DOHH2 (cell line): ENCODE measurements around the gene HCK.
A peak's percentile ranks its signal among the peaks of the same experiment; 100 is the strongest.

Experiments used
- H3F3A ChIP-seq: fragments of 200-600 bp; sonication (generic), shearing (Covaris generic); 2 replicates; pipeline ENCODE4 v1.6.0; 2016; ENCODE audit warnings: antibody characterized with exemption, mild to moderate bottlenecking; ENCODE audit not compliant: control insufficient read depth, insufficient read depth
- H3K27ac ChIP-seq: fragments of 200-600 bp; sonication (generic); 2 replicates; pipeline ENCODE4 v1.5.1; 2014; ENCODE audit warnings: low read depth, mild to moderate bottlenecking, low read length, moderate library complexity
- H3K27me3 ChIP-seq: fragments of 200-600 bp; sonication (generic); 2 replicates; pipeline ENCODE4 v1.6.1; 2014; ENCODE audit warnings: mild to moderate bottlenecking, low read length, mixed read lengths; ENCODE audit not compliant: control insufficient read depth
- H3K36me3 ChIP-seq: fragments of 200-600 bp; sonication (generic); 2 replicates; pipeline ENCODE4 v1.6.1; 2014; ENCODE audit warnings: mild to moderate bottlenecking, low read length, moderate library complexity, mixed read lengths; ENCODE audit not compliant: control insufficient read depth
- H3K4me1 ChIP-seq: fragments of 200-600 bp; sonication (generic); 2 replicates; pipeline ENCODE4 v1.6.1; 2014; ENCODE audit warnings: mild to moderate bottlenecking, low read length, mixed read lengths; ENCODE audit not compliant: control insufficient read depth
- H3K4me2 ChIP-seq: fragments of 200-600 bp; sonication (generic); 2 replicates; pipeline ENCODE4 v1.6.0; 2014; ENCODE audit warnings: mild to moderate bottlenecking, low read length, moderate library complexity
- H3K4me3 ChIP-seq: fragments of 200-600 bp; sonication (generic); 2 replicates; pipeline ENCODE4 v1.5.1; 2014; ENCODE audit warnings: mild to moderate bottlenecking, low read length, mixed read lengths
- H3K79me2 ChIP-seq: fragments of 200-600 bp; sonication (generic); 2 replicates; pipeline ENCODE4 v1.6.1; 2014; ENCODE audit warnings: mild to moderate bottlenecking, low read length, mixed read lengths; ENCODE audit not compliant: control insufficient read depth
- H3K9me2 ChIP-seq: fragments of 200-600 bp; sonication (generic); replicated peaks from 2 replicates; pipeline ENCODE4 v1.6.1; 2014; ENCODE audit warnings: mild to moderate bottlenecking, low read length, mixed read lengths; ENCODE audit not compliant: control insufficient read depth
- H3K9me3 ChIP-seq: fragments of 200-600 bp; sonication (generic); 2 replicates; pipeline ENCODE4 v1.6.1; 2014; ENCODE audit warnings: antibody characterized with exemption, low read length, mixed read lengths; ENCODE audit not compliant: control insufficient read depth, insufficient read depth
- H4K20me1 ChIP-seq: fragments of 200-600 bp; sonication (generic); 2 replicates; pipeline ENCODE4 v1.6.0; 2014; ENCODE audit warnings: low read depth, mild to moderate bottlenecking, antibody characterized with exemption, low read length, moderate library complexity; ENCODE audit not compliant: control insufficient read depth, insufficient read depth
- CTCF ChIP-seq: fragments of 200-600 bp; sonication (generic); IDR thresholded peaks from one replicate; pipeline ENCODE4 v1.5.1; 2014; ENCODE audit warnings: antibody characterized with exemption, mild to moderate bottlenecking, low read depth, low read length; ENCODE audit not compliant: poor library complexity, severe bottlenecking
- EZH2phosphoT487 ChIP-seq: fragments of 200-600 bp; sonication (generic); IDR thresholded peaks from 2 replicates; pipeline ENCODE4 v1.6.1; 2017; ENCODE audit warnings: borderline replicate concordance, mild to moderate bottlenecking, antibody characterized with exemption, low read length, moderate library complexity, mixed read lengths

Gene HCK

GRCh38 chr20:32070690-32071213, 18.7 kb downstream of the HCK start:
- no peaks in the 10 kb centered on the region for H3K79me2 ChIP-seq
- peak overlapping the region; percentile 85 for H3K4me2 ChIP-seq
- TF ChIP-seq CTCF: no peak
- H3K27me3 ChIP-seq: no peaks in the 10 kb centered on the region
- peak overlapping the region; percentile 64 for H3K4me3 ChIP-seq
- H3K9me3 ChIP-seq: no peaks in the 10 kb centered on the region
- peaks cover 41% of the 10 kb centered on the region for H3F3A ChIP-seq
- H3K4me1 ChIP-seq: peaks cover 61% of the 10 kb centered on the region
- no peaks in the 10 kb centered on the region for H3K36me3 ChIP-seq
- H3K27ac ChIP-seq: peak overlapping the region; percentile 87
- no peaks in the 10 kb centered on the region for H3K9me2 ChIP-seq
- H4K20me1 ChIP-seq: no peaks in the 10 kb centered on the region

- no peaks in the 10 kb centered on the region for H4K20me1 ChIP-seq
- H3K4me1 ChIP-seq: peaks cover 59% of the 10 kb centered on the region
- TF ChIP-seq EZH2phosphoT487: no peak
- TF ChIP-seq CTCF: no peak
- H3K27ac ChIP-seq: peak overlapping the region; percentile 53
- peak overlapping the region; percentile 42 for H3K4me3 ChIP-seq
- no peaks in the 10 kb centered on the region for H3K9me2 ChIP-seq
- H3K4me2 ChIP-seq: peak overlapping the region; percentile 85
- no peaks in the 10 kb centered on the region for H3K27me3 ChIP-seq
- no peaks in the 10 kb centered on the region for H3K36me3 ChIP-seq
- H3K9me3 ChIP-seq: no peaks in the 10 kb centered on the region
- peaks cover 35% of the 10 kb centered on the region for H3F3A ChIP-seq
- no peaks in the 10 kb centered on the region for H3K79me2 ChIP-seq
These were observed 19.5 kb downstream of the HCK start for GRCh38 chr20:32071395-32072167.

- no peak overlapping the region for H3K4me2 ChIP-seq
These were observed 20.2 kb downstream of the HCK start for GRCh38 chr20:32072168-32072750.

More at GRCh38 chr20:32072168-32072750, 20.2 kb downstream of the HCK start:
- H4K20me1 ChIP-seq: no peaks in the 10 kb centered on the region
- H3K9me2 ChIP-seq: no peaks in the 10 kb centered on the region
- no peaks in the 10 kb centered on the region for H3K79me2 ChIP-seq
- H3K4me3 ChIP-seq: no peak overlapping the region
- H3K27me3 ChIP-seq: no peaks in the 10 kb centered on the region
- TF ChIP-seq CTCF (no peak), EZH2phosphoT487 (no peak)
- no peaks in the 10 kb centered on the region for H3K36me3 ChIP-seq
- no peak overlapping the region for H3K27ac ChIP-seq
- peaks cover 29% of the 10 kb centered on the region for H3F3A ChIP-seq
- peaks cover 59% of the 10 kb centered on the region for H3K4me1 ChIP-seq
- H3K9me3 ChIP-seq: no peaks in the 10 kb centered on the region
